Measurements from ENCODE around the gene DMP1. TPM values are rescaled to one million over a fixed set of nuclear protein-coding genes. Genes with fewer than 3 reads are reported as not detected.

The DMP1 gene
- total RNA-seq, 1 experiment from 2014 or later: not detected

DNA sequence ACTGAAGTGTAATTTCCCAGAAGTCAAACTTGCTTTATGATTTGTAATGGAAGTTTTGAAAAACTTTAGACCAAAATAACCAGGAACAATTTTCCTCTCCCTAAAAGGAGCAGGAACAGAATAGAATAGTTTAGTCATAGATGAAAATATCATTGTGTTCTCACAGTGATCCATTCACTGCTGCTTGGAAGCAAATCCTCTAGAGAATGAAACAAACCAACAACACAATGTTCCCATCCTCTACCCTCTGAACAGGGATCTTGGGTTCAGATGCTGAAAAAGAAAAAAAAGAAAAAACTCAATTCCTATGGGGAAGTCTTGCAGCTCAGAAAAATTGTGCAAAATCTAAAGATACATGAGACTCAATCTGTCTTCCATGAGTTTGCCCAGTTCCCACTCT, 29.6 kb upstream of the DMP1 start:
- no peaks in the 10 kb centered on the region for H3K9me2 ChIP-seq (ENCODE audit: insufficient read depth)
- H3K79me2 ChIP-seq (ENCODE audit: low read depth): no peaks in the 10 kb centered on the region
- TF ChIP-seq, protein P1, sequence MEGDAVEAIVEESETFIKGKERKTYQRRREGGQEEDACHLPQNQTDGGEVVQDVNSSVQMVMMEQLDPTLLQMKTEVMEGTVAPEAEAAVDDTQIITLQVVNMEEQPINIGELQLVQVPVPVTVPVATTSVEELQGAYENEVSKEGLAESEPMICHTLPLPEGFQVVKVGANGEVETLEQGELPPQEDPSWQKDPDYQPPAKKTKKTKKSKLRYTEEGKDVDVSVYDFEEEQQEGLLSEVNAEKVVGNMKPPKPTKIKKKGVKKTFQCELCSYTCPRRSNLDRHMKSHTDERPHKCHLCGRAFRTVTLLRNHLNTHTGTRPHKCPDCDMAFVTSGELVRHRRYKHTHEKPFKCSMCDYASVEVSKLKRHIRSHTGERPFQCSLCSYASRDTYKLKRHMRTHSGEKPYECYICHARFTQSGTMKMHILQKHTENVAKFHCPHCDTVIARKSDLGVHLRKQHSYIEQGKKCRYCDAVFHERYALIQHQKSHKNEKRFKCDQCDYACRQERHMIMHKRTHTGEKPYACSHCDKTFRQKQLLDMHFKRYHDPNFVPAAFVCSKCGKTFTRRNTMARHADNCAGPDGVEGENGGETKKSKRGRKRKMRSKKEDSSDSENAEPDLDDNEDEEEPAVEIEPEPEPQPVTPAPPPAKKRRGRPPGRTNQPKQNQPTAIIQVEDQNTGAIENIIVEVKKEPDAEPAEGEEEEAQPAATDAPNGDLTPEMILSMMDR (conservative IDR thresholded peaks at IDR 0.05): no peak
- TF ChIP-seq EZH2 (IDR thresholded peaks at IDR 0.05; ENCODE audit: low read depth): no peak
- H2AFZ ChIP-seq: no peak overlapping the region
- no peaks in the 10 kb centered on the region for H3K27me3 ChIP-seq (ENCODE audit: insufficient read depth, low read depth)
- POLR2A ChIA-PET (ENCODE audit: unreplicated experiment): no interaction called here
- H3K9me3 ChIP-seq (ENCODE audit: insufficient read depth, low read depth): no peaks in the 10 kb centered on the region
- no peaks in the 10 kb centered on the region for H4K20me1 ChIP-seq (ENCODE audit: insufficient read depth)
- no peak overlapping the region for H3K4me3 ChIP-seq
- no peak for DNase-seq
- H3K4me2 ChIP-seq: no peak overlapping the region
- no peaks in the 10 kb centered on the region for H3K36me3 ChIP-seq (ENCODE audit: low read depth)
- intact Hi-C loops (cut with micrococcal nuclease; ENCODE audit: unreplicated experiment): no loop called here
- H3K4me1 ChIP-seq (replicated peaks; ENCODE audit: insufficient read depth): no peaks in the 10 kb centered on the region
- no peaks in the 10 kb centered on the region for H3F3A ChIP-seq (ENCODE audit: insufficient read depth, low read depth)
- CTCF ChIA-PET: interaction anchor here (0.5 kb wide), 1 partner anchor 590 kb away, joined by 15 read pairs; no protein-coding TSS in a partner anchor
- no TSS peak for BruUV-seq (replicated peaks)
- H3K27ac ChIP-seq: no peak overlapping the region

DNA sequence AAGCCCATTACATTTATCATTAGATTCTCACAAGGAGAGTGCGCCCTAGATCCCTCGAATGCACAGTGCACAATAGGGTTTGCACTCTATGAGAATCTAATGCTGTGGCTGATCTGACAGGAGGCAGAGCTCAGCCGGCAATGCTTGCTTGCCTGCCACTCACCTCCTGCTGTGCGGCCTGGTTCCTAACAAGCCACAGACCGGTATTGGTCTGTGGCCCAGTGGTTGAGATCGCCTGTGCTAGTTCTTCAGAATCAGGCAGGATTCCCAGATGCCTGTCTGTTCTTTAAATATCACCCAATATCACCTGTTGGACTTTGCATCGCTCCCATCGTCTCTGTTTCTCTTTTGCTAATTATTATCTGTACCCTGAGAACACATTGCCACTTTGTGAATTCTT, 27.8 kb upstream of the DMP1 start:
- ChIA-PET POLR2A (ENCODE audit: unreplicated experiment) (no interaction called here), CTCF (no interaction called here)
- TF ChIP-seq EZH2 (IDR thresholded peaks at IDR 0.05; ENCODE audit: low read depth): no peak
- TF ChIP-seq, protein P1 (conservative IDR thresholded peaks at IDR 0.05): no peak
- Histone ChIP-seq H3K79me2 (ENCODE audit: low read depth) (no peaks in the 10 kb centered on the region), H3K27ac (no peak overlapping the region), H3K27me3 (ENCODE audit: insufficient read depth, low read depth) (no peaks in the 10 kb centered on the region), H3K4me3 (no peak overlapping the region), H2AFZ (no peak overlapping the region), H3K9me3 (ENCODE audit: insufficient read depth, low read depth) (no peaks in the 10 kb centered on the region), H3K4me1 (replicated peaks; ENCODE audit: insufficient read depth) (no peaks in the 10 kb centered on the region), H3F3A (ENCODE audit: insufficient read depth, low read depth) (no peaks in the 10 kb centered on the region), H3K36me3 (ENCODE audit: low read depth) (no peaks in the 10 kb centered on the region), H4K20me1 (ENCODE audit: insufficient read depth) (no peaks in the 10 kb centered on the region), H3K4me2 (no peak overlapping the region), H3K9me2 (ENCODE audit: insufficient read depth) (no peaks in the 10 kb centered on the region)
- no TSS peak for BruUV-seq (replicated peaks)
- intact Hi-C loops (cut with micrococcal nuclease; ENCODE audit: unreplicated experiment): no loop called here
- no peak for DNase-seq

DNA sequence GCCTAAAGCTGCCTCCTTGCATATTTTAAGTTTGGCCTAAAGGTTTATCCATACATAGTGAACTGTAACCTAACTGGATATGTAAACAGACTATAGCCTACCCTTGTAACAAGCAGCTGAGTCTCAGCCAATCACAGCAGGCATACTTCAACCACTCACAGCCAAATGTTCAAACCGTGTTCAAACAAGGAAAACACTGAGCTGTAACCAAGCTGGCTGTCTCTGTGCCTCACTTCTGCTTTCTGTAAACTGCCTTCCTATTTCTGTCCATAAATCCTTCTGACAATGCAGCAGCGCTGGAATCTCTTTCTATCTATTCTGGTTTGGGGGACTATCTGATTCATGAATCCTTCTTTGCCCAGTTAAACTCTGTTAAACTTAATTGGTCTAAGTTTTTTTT, 25.4 kb upstream of the DMP1 start:
- no peak overlapping the region for H3K4me2 ChIP-seq
- no peak overlapping the region for H3K4me3 ChIP-seq
- no peaks in the 10 kb centered on the region for H3F3A ChIP-seq (ENCODE audit: insufficient read depth, low read depth)
- CTCF ChIA-PET: no interaction called here
- intact Hi-C loops (cut with micrococcal nuclease; ENCODE audit: unreplicated experiment): no loop called here
- H3K9me3 ChIP-seq (ENCODE audit: insufficient read depth, low read depth): no peaks in the 10 kb centered on the region
- TF ChIP-seq, protein P1 (conservative IDR thresholded peaks at IDR 0.05): no peak
- TF ChIP-seq EZH2 (IDR thresholded peaks at IDR 0.05; ENCODE audit: low read depth): no peak
- H2AFZ ChIP-seq: no peak overlapping the region
- no peak overlapping the region for H3K27ac ChIP-seq
- H3K9me2 ChIP-seq (ENCODE audit: insufficient read depth): no peaks in the 10 kb centered on the region
- POLR2A ChIA-PET (ENCODE audit: unreplicated experiment): no interaction called here
- BruUV-seq (replicated peaks): no TSS peak
- H3K36me3 ChIP-seq (ENCODE audit: low read depth): no peaks in the 10 kb centered on the region
- H4K20me1 ChIP-seq (ENCODE audit: insufficient read depth): no peaks in the 10 kb centered on the region
- no peaks in the 10 kb centered on the region for H3K79me2 ChIP-seq (ENCODE audit: low read depth)
- H3K4me1 ChIP-seq (replicated peaks; ENCODE audit: insufficient read depth): no peaks in the 10 kb centered on the region
- DNase-seq: no peak
- no peaks in the 10 kb centered on the region for H3K27me3 ChIP-seq (ENCODE audit: insufficient read depth, low read depth)
